Measurements from ENCODE around the gene COPS8. TPM values are rescaled to one million over a fixed set of nuclear protein-coding genes. Genes with fewer than 3 reads are reported as not detected.

The COPS8 gene
- total and polyA plus RNA-seq, 2 of the 4 experiments (the other 2 are of a cell fraction), result 47.0 to 64.9 TPM

GRCh38 chr2:237096201-237096600 is 10.5 kb downstream of the COPS8 start:
- POLR2A ChIA-PET (ENCODE audit: unreplicated experiment), result no interaction called here
- no TSS peak for BruUV-seq (replicated peaks)

More at GRCh38 chr2:237096201-237096600, 10.5 kb downstream of the COPS8 start:
- Histone ChIP-seq H4K8ac (ENCODE audit: low read depth in 2 of 2, low read length in 2 of 2) (peak overlapping the region in 1 of 2 experiments; percentile 24; a peak in 1 of 4 replicates), H3K14ac (replicated peaks; ENCODE audit: low read depth, low read length) (peak overlapping the region; percentile 57), H3K18ac (ENCODE audit: low read depth, low read length) (no peak overlapping the region), H2AFZ (replicated peaks; ENCODE audit: low read length, poor library complexity) (no peak overlapping the region), H3K79me1 (ENCODE audit: low read depth in 1 of 2, low read length in 2 of 2) (peaks cover 23 to 43% of the 10 kb centered on the region in 2 experiments), H3K27ac (ENCODE audit: insufficient read depth, low read length) (peak overlapping the region; percentile 22; the same call in 1 of the 2 replicates), H3K9me3 (ENCODE audit: control insufficient read depth, insufficient read depth, low read length) (no peaks in the 10 kb centered on the region), H3K4me1 (ENCODE audit: control insufficient read depth, insufficient read depth, low read length) (peaks cover 20% of the 10 kb centered on the region), H4K20me1 (ENCODE audit: insufficient read depth, low read length) (no peaks in the 10 kb centered on the region), H3K56ac (ENCODE audit: extremely low read depth, insufficient read depth, low read length) (no peak overlapping the region), H2AK5ac (ENCODE audit: low read depth, low read length) (peak overlapping the region; percentile 10), H2BK120ac (ENCODE audit: low read depth, low read length) (peak overlapping the region; percentile 50; the same call in 1 of the 2 replicates), H2AK9ac (replicated peaks; ENCODE audit: low read depth, low read length, poor library complexity) (no peak overlapping the region), H2BK20ac (ENCODE audit: low read depth, low read length) (peak overlapping the region; percentile 41; the same call in 1 of the 2 replicates), H3K27me3 (ENCODE audit: control insufficient read depth, insufficient read depth, low read length) (no peaks in the 10 kb centered on the region), H2BK5ac (ENCODE audit: low read depth, low read length, poor library complexity, severe bottlenecking) (peak overlapping the region; percentile 12), H3K23ac (ENCODE audit: low read depth, low read length) (peak overlapping the region; percentile 60; the same call in 1 of the 2 replicates), H3K4ac (ENCODE audit: low read depth, low read length) (peak overlapping the region; percentile 77), H2BK15ac (ENCODE audit: low read depth, low read length) (peak overlapping the region; percentile 25; the same call in 1 of the 3 replicates), H3K36me3 (ENCODE audit: control insufficient read depth, insufficient read depth, low read length) (peaks cover 18% of the 10 kb centered on the region), H3K9me1 (ENCODE audit: insufficient read depth, low read length) (peaks cover 6% of the 10 kb centered on the region), H3K4me2 (ENCODE audit: low read depth, low read length) (no peak overlapping the region), H3K4me3 (ENCODE audit: insufficient read depth, low read depth, low read length) (no peak overlapping the region), H4K5ac (ENCODE audit: low read depth, low read length) (peak overlapping the region; percentile 12; the same call in 1 of the 2 replicates), H3K9ac (ENCODE audit: low read depth, low read length) (no peak overlapping the region), H4K91ac (ENCODE audit: insufficient read depth, low read depth, low read length) (peak overlapping the region; percentile 61; the same call in 1 of the 2 replicates)
- intact Hi-C loops (cut with micrococcal nuclease) (loop anchor here (10.0 kb wide), 2 partner anchors 219 to 649 kb away; no protein-coding TSS in a partner anchor), in situ Hi-C loops (cut with MboI; ENCODE audit: low sequenced_read_pairs) (loop anchor here (25.0 kb wide), 1 partner anchor 1459 kb away; no protein-coding TSS in a partner anchor), dilution Hi-C loops (cut with HindIII; ENCODE audit: low sequenced_read_pairs, unreplicated experiment) (no loop called here)
- no peak for ATAC-seq (ENCODE audit: low read depth)
- DNase-seq, result no peak
- CTCF ChIA-PET, result interaction anchor here (1.3 to 1.4 kb wide), 2 partner anchors 10 to 476 kb away, joined by 3 read pairs; partner anchors contain the start of gene COPS8
- TF ChIP-seq POLR2A (IDR thresholded peaks at IDR 0.05; ENCODE audit: low read depth, low read length) (no peak), SMC3 (IDR thresholded peaks at IDR 0.05; ENCODE audit: low read depth, low read length) (no peak), CEBPB (IDR thresholded peaks at IDR 0.05; ENCODE audit: low read depth, low read length) (no peak), MAFK (IDR thresholded peaks at IDR 0.05; ENCODE audit: low read depth, low read length) (no peak), FOS (IDR thresholded peaks at IDR 0.05; ENCODE audit: low read depth, low read length) (no peak), CHD1 (IDR thresholded peaks at IDR 0.05; ENCODE audit: low read depth, low read length) (no peak), RFX5 (IDR thresholded peaks at IDR 0.05; ENCODE audit: low read depth, low read length) (no peak)
- TF ChIP-seq, protein P1, sequence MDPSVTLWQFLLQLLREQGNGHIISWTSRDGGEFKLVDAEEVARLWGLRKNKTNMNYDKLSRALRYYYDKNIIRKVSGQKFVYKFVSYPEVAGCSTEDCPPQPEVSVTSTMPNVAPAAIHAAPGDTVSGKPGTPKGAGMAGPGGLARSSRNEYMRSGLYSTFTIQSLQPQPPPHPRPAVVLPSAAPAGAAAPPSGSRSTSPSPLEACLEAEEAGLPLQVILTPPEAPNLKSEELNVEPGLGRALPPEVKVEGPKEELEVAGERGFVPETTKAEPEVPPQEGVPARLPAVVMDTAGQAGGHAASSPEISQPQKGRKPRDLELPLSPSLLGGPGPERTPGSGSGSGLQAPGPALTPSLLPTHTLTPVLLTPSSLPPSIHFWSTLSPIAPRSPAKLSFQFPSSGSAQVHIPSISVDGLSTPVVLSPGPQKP (IDR thresholded peaks at IDR 0.05; ENCODE audit: borderline replicate concordance, low read depth, low read length), result no peak
- TF ChIP-seq, protein P2, sequence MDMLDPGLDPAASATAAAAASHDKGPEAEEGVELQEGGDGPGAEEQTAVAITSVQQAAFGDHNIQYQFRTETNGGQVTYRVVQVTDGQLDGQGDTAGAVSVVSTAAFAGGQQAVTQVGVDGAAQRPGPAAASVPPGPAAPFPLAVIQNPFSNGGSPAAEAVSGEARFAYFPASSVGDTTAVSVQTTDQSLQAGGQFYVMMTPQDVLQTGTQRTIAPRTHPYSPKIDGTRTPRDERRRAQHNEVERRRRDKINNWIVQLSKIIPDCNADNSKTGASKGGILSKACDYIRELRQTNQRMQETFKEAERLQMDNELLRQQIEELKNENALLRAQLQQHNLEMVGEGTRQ (IDR thresholded peaks at IDR 0.05; ENCODE audit: low read depth, low read length), result no peak
- TF ChIP-seq, protein P3, sequence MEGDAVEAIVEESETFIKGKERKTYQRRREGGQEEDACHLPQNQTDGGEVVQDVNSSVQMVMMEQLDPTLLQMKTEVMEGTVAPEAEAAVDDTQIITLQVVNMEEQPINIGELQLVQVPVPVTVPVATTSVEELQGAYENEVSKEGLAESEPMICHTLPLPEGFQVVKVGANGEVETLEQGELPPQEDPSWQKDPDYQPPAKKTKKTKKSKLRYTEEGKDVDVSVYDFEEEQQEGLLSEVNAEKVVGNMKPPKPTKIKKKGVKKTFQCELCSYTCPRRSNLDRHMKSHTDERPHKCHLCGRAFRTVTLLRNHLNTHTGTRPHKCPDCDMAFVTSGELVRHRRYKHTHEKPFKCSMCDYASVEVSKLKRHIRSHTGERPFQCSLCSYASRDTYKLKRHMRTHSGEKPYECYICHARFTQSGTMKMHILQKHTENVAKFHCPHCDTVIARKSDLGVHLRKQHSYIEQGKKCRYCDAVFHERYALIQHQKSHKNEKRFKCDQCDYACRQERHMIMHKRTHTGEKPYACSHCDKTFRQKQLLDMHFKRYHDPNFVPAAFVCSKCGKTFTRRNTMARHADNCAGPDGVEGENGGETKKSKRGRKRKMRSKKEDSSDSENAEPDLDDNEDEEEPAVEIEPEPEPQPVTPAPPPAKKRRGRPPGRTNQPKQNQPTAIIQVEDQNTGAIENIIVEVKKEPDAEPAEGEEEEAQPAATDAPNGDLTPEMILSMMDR (conservative IDR thresholded peaks at IDR 0.05; ENCODE audit: low read depth, low read length), result no peak
- no CpG with 5 or more reads among the region's 4 CpGs for WGBS, 2 experiments (ENCODE audit: extremely low coverage in 2 of 2, insufficient read length in 1 of 2)
